ENCODE data around the gene MRPL28.
"Not testable (repeated sequence)": the region's sequence is repeated elsewhere in the genome, so short reads cannot be mapped to it uniquely, and the experiment has no call there.

MRPL28 gene

GRCh38 chr16:391885-392335 lies 21.6 kb upstream of the MRPL28 start:
- TF ChIP-seq CTCF (IDR thresholded peaks at IDR 0.05; ENCODE audit: insufficient read depth, low read depth, low read length, missing control alignments) = peak; percentile 59
- DNase-seq (ENCODE audit: low read depth) = peak; percentile 70

GRCh38 chr16:389352-389751 lies 19.0 kb upstream of the MRPL28 start:
- no peak for TF ChIP-seq CTCF (IDR thresholded peaks at IDR 0.05; ENCODE audit: insufficient read depth, low read depth, low read length, missing control alignments)
- no peak for DNase-seq (ENCODE audit: low read depth)
- H3K4me3 ChIP-seq (ENCODE audit: low read length) = no peak overlapping the region

More at GRCh38 chr16:391885-392335, 21.6 kb upstream of the MRPL28 start:
- H3K4me3 ChIP-seq (ENCODE audit: low read length) = no peak overlapping the region

GRCh38 chr16:387761-388666 lies 17.7 kb upstream of the MRPL28 start:
- not testable (repeated sequence) for DNase-seq (ENCODE audit: low read depth); H3K4me3 ChIP-seq (ENCODE audit: low read length)

- TF ChIP-seq CTCF (IDR thresholded peaks at IDR 0.05; ENCODE audit: insufficient read depth, low read depth, low read length, missing control alignments) = no peak
- no peak for DNase-seq (ENCODE audit: low read depth)
- no peak overlapping the region for H3K4me3 ChIP-seq (ENCODE audit: low read length)
Measured at GRCh38 chr16:386641-387156, 16.4 kb upstream of the MRPL28 start.

- TF ChIP-seq CTCF (IDR thresholded peaks at IDR 0.05; ENCODE audit: insufficient read depth, low read depth, low read length, missing control alignments) = no peak
- peak; percentile 81 for DNase-seq (ENCODE audit: low read depth)
- H3K4me3 ChIP-seq (ENCODE audit: low read length) = peak overlapping the region; percentile 31
Measured at GRCh38 chr16:383326-384051, 13.2 kb upstream of the MRPL28 start.

- DNase-seq (ENCODE audit: low read depth) = peak; percentile 43
- no peak for TF ChIP-seq CTCF (IDR thresholded peaks at IDR 0.05; ENCODE audit: insufficient read depth, low read depth, low read length, missing control alignments)
- peak within 1 kb of the TSS; percentile 56 for H3K4me3 ChIP-seq (ENCODE audit: low read length)
Measured at GRCh38 chr16:381789-382717, 11.7 kb upstream of the MRPL28 start, which contains the start of gene PGAP6. Gene PGAP6 (minus strand): TSS chr16:381978. CDS start chr16:381821, 157 bp downstream.

All from epithelial cell of esophagus (primary cell).